ENCODE measurements around the gene VAT1L. TPM values are rescaled to one million over a fixed set of nuclear protein-coding genes. Genes with fewer than 3 reads are reported as not detected.

VAT1L gene
- total RNA-seq, 1 donor from 2014 or later = not detected

DNA sequence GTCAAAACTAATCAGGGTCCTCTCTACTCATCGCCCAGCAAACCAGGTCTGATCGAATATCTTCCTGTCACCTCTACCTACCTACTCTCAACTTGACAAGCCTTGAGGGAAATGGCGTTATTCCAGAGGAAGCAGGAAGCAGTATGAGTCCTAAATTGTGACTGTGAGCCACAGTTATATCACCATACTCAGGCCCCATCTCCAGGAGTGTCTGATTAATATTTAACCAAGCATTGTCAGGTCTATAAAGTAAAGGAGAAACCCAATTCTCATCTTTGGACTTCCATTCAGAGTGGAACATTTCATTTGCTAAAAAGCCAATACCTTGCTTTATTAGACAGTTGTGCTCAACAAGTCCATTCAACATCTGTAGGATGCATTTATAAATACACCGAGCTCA is 216.2 kb downstream of the VAT1L start:
- Histone ChIP-seq H3K4me3 (ENCODE audit: low read depth, low read length) (no peak overlapping the region), H3K27me3 (ENCODE audit: control insufficient read depth, insufficient read depth, low read length) (no peaks in the 10 kb centered on the region), H3K36me3 (ENCODE audit: control insufficient read depth, insufficient read depth, low read length) (no peaks in the 10 kb centered on the region)
- DNase-seq (ENCODE audit: low read depth) (no peak), FAIRE-seq (no peak)
- TF ChIP-seq, protein P1, sequence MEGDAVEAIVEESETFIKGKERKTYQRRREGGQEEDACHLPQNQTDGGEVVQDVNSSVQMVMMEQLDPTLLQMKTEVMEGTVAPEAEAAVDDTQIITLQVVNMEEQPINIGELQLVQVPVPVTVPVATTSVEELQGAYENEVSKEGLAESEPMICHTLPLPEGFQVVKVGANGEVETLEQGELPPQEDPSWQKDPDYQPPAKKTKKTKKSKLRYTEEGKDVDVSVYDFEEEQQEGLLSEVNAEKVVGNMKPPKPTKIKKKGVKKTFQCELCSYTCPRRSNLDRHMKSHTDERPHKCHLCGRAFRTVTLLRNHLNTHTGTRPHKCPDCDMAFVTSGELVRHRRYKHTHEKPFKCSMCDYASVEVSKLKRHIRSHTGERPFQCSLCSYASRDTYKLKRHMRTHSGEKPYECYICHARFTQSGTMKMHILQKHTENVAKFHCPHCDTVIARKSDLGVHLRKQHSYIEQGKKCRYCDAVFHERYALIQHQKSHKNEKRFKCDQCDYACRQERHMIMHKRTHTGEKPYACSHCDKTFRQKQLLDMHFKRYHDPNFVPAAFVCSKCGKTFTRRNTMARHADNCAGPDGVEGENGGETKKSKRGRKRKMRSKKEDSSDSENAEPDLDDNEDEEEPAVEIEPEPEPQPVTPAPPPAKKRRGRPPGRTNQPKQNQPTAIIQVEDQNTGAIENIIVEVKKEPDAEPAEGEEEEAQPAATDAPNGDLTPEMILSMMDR (IDR thresholded peaks at IDR 0.05; ENCODE audit: insufficient read depth, low read length, severe bottlenecking) = no peak

DNA sequence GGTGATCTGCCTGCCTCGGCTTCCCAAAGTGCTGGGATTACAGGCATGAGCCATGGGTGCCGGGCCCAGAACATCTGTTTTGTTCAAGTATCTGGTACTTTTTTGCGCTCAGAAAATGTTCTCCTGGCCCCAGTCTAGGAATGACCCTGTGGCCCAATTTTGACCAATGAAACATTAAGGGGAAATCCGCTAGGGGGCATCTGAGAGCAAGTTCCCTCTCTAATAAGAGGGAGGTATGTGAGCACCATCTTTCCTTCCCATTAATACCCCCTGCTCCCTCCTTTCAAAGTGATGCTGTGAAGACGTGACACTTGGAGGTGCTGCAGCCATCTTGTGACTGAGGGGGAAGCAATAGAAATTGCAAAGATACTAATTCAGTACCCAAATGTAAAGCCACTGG is 217.5 kb downstream of the VAT1L start:
- Histone ChIP-seq H3K36me3 (ENCODE audit: control insufficient read depth, insufficient read depth, low read length) (no peaks in the 10 kb centered on the region), H3K4me3 (ENCODE audit: low read depth, low read length) (no peak overlapping the region), H3K27me3 (ENCODE audit: control insufficient read depth, insufficient read depth, low read length) (no peaks in the 10 kb centered on the region)
- TF ChIP-seq, protein P1 (IDR thresholded peaks at IDR 0.05; ENCODE audit: insufficient read depth, low read length, severe bottlenecking) = no peak
- DNase-seq (ENCODE audit: low read depth) (no peak), FAIRE-seq (no peak)

DNA sequence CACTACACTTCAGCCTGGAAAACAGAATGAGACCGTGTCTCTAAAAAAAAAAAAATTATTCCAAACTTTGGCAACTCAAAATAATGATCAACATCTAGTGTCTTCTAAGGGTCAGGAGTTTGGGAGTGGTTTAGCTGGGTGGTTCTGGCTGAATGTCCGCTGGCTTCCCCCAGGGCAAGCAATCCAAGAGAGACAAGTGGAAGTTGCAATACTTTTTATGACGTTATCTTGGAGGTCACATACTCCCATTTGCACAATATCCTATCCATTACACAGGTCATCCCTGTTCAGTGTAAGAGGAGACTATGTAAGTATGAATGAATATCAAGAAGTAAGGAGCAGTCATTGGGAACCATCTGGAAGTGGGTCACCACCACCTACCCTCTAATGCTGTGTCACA is 218.8 kb downstream of the VAT1L start:
- Histone ChIP-seq H3K27me3 (ENCODE audit: control insufficient read depth, insufficient read depth, low read length) (no peaks in the 10 kb centered on the region), H3K4me3 (ENCODE audit: low read depth, low read length) (no peak overlapping the region), H3K36me3 (ENCODE audit: control insufficient read depth, insufficient read depth, low read length) (no peaks in the 10 kb centered on the region)
- FAIRE-seq = no peak
- TF ChIP-seq, protein P1 (IDR thresholded peaks at IDR 0.05; ENCODE audit: insufficient read depth, low read length, severe bottlenecking) = no peak
- no peak for DNase-seq (ENCODE audit: low read depth)

DNA sequence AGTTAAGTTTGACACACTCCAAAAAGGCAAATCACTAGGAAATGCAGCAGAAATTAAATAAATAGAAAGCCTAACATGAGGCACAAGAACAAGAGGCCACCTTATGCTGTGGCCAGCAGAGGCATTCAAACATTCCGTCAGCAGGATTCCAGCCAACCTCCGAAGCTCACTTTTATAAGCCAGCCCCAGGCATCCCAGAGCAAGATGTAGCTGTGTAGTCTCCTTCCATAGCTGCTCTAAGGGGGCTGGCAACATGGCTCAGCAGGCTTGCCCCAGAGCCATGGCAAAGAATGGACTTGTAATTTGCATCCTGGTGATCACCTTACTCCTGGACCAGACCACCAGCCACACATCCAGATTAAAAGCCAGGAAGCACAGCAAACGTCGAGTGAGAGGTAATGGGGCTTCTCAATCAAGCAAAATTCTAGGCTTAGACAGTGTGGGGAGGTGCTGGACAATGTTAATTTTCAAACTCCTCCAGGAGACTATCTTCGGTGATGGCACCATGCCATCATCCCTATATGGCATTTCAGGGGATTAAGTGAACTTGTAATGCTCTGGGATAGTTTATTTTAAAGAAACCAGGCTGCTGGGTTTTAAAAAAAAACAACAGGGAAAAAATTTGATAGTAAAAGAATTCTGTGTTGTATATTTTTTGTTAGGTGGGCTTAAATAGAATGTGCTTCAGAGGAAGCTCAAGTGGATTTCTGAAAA is 234.1 kb downstream of the VAT1L start, which contains the start of gene CLEC3A:
Gene CLEC3A, plus strand, starts transcription at position 202 of the 714 bp plus-strand sequence. Its CDS starts 79 bp downstream, at position 281.
- H3K27me3 ChIP-seq (ENCODE audit: control insufficient read depth, insufficient read depth, low read length) = no peaks in the 10 kb centered on the region
- no peak for DNase-seq (ENCODE audit: low read depth)
- no peaks in the 10 kb centered on the region for H3K36me3 ChIP-seq (ENCODE audit: control insufficient read depth, insufficient read depth, low read length)
- TF ChIP-seq, protein P1 (IDR thresholded peaks at IDR 0.05; ENCODE audit: insufficient read depth, low read length, severe bottlenecking) = no peak
- H3K4me3 ChIP-seq (ENCODE audit: low read depth, low read length) = no peak within 1 kb of the TSS
- peak; percentile 52 for FAIRE-seq

DNA sequence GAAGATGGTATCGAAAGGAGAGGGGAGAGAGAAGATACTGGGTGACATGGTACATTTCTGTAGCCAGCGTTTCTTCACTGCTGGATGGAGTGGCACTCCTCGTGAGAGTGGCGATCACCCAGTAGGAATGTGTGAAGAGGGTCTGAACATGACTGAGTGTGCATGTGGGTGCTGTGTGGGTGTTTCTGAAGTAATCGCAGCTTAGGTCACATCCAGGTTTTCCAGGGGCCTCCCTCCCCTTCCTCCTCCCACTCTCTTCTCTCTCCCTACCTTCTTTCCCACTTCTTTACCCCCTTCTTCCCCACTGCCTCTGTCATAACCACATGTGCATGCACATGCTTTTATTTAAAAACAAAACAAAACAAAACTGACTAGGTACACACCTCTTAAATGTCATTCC is 235.8 kb downstream of the VAT1L start:
- no peak for FAIRE-seq
- TF ChIP-seq, protein P1 (IDR thresholded peaks at IDR 0.05; ENCODE audit: insufficient read depth, low read length, severe bottlenecking) = no peak

DNA sequence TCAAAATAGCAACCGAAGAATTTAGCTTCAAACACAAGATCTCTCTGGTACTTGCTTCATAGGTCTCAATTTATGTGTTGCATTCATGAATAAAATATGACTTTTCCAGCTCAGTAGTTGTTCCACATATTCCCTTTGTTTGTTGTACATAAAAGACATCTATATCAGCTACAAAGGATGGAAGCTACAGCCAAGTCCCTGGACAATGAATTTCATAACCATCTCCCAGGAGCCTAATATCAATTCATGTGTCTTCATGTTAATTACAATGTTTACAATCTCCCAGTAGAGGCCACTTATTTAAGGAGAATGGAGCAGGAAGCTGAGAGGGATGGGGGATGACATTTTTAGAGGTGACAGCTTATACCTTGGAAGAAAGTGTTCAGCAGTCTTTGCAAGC is 237.3 kb downstream of the VAT1L start:
- no peaks in the 10 kb centered on the region for H3K36me3 ChIP-seq (ENCODE audit: control insufficient read depth, insufficient read depth, low read length)
- no peaks in the 10 kb centered on the region for H3K27me3 ChIP-seq (ENCODE audit: control insufficient read depth, insufficient read depth, low read length)
- TF ChIP-seq, protein P1 (IDR thresholded peaks at IDR 0.05; ENCODE audit: insufficient read depth, low read length, severe bottlenecking) = no peak
- no peak overlapping the region for H3K4me3 ChIP-seq (ENCODE audit: low read depth, low read length)
- FAIRE-seq = no peak
- DNase-seq (ENCODE audit: low read depth) = no peak

More for the DNA sequence above, 235.8 kb downstream of the VAT1L start:
- no peak for DNase-seq (ENCODE audit: low read depth)
- H3K27me3 ChIP-seq (ENCODE audit: control insufficient read depth, insufficient read depth, low read length) = no peaks in the 10 kb centered on the region
- H3K36me3 ChIP-seq (ENCODE audit: control insufficient read depth, insufficient read depth, low read length) = no peaks in the 10 kb centered on the region
- H3K4me3 ChIP-seq (ENCODE audit: low read depth, low read length) = no peak overlapping the region
